ENCODE measurements around the gene DIRAS1.

DIRAS1 gene

DNA sequence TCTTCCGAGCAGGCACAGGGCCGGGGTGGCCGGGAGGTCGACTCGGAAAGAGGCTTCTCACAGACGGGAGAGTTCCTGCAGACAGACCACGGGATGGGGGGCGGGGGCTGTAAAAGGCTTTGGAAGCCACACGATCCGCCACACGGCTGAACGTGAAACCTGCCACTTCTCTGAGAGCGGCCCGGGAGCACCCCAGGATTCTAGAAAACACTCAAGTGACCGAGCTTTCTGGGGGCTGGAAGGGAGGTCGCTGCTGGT lies 34.2 kb upstream of the DIRAS1 start:
- DNase-seq (ENCODE audit: low read depth) = no peak

DNA sequence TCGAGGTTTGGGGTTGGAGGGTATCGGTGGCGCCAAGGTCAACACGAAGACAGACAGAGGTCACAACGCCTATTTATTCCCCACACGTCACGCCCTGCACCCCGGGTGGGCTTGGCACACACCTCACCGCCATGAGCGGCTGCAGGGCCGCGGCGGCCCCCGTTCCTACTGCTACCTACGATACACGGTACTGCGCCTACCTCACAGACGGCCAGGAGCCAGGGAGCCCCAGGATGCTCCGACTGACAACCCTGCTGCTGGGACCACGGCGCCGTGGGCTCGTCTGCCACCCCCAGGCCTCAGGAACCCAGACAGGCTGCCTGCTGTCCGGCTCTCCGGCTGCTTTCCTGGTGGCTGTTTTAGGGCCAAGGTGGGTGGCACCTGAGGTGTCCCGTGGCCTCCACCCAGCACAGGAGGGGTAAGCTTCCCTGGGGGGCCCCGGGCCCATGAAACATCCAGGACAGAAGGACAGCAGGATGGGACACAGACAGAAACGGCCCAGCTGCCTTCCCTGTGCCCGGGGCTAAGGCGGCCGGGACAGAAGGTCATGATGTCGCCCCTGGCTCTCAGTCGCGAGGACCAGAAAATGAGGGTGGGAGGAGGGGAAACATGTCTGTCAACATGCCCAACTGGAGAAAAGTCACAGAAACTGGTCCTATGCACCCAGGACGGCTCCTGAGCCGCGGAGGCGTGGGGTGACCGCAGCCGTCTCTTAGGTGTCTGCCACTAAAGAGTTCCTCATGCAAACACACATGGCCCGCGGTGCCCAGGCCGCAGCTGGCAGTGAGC lies 33.7 kb upstream of the DIRAS1 start:
- no peak for DNase-seq (ENCODE audit: low read depth)

DNA sequence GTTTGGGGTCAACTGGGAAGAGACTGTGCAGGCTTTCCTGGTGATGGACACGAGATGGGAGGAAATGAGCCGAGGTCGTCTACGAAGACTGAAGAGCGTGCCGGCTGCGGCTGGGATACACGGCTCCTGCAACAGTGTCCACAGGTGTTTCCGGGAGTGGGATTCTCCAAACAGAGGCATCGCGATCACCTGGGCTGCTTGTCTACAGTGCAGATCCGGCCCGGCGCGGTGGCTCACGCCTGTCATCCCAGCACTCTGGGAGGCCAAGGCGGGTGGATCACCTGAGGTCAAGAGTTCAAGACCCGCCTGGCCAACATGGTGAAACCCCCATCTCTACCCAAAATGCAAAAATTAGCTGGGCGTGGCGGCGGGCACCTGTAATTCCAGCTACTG lies 30.3 kb upstream of the DIRAS1 start:
- no peak for DNase-seq (ENCODE audit: low read depth)

DNA sequence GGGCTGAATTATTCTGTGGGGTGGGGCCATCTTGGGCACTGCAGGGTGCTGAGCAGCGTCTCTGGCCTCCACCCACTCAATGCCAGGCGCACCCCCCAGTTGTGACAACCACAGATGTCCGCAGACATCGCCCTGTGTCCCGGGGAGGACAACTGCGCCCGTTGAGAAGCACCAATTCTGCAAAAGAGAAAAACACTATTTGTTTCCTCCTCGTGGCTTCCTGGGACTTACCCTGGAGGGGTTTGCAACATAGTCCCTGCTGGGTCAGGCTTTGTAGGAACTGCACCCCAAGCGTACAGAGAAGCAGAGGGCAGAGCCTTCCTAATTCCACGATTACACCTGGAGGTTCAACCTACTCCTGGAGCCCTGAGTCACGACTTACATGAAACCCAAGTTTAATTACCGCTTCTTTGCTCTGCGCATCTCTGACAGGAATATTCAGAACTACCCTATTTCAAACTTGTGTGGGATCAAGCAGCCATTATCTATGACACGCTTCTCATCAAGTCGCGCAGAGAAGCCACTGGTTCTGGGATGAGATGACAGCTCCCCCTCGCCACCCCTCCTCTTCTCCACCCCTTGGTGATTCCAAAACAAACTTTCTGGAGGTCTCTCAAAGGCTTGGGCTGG lies 29.8 kb upstream of the DIRAS1 start:
- no peak for DNase-seq (ENCODE audit: low read depth)

DNA sequence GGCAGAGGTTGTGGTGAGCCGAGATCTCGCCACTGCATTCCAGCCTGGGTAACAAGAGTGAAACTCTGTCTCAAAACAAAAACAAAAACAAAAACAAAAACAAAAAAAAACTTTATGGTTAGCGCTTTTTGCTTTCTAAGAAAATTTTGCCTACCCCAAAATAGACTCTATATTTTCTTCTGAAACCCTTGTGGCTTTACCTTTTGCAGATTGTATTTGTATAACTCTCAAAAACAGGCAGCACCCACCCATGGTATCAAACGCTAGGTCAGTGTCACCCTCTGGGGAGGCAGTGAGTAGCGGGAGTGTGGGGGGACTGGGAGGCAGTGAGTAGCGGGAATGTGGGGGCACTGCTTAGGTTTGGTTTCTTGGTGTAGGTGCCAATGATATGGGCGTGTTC lies 26.2 kb upstream of the DIRAS1 start:
- DNase-seq (ENCODE audit: low read depth) = no peak

DNA sequence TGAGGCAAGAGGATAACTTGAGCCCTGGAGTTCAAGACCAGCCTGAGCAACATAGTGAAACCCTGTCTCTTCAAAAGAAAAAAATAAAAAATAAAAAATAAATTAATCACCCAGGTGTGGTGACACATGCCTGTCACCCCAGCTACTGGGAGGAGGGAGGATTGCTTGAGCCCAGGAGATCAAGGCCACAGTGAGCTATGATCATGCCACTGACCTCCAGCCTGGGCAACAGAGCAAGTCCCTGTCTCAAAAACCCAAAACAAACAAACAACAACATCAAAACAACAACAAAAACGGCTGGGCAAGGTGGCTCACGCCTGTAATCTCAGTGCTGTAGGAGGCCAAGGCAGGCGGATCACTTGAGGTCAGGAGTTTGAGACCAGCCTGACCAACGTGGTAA lies 22.9 kb upstream of the DIRAS1 start:
- no peak for DNase-seq (ENCODE audit: low read depth)

DNA sequence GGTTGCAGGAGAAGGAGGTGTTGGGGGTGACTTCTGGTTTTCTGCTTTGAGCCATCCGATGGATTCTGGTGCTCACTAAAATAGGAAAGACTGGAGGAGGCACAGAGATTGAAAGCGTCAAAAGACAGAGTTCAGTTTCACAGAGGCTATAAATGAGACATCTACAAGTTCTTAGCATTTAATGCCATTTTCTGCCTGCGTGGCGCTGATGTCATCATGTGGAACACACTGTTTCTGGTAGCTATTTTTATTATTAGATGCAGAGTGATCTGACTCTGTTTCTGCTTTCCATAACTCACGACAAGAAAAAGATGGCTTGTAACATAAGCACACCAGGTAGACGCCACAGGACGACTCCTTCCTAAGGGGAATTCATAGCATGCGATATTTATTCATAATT lies 21.9 kb upstream of the DIRAS1 start:
- DNase-seq (ENCODE audit: low read depth) = no peak

DNA sequence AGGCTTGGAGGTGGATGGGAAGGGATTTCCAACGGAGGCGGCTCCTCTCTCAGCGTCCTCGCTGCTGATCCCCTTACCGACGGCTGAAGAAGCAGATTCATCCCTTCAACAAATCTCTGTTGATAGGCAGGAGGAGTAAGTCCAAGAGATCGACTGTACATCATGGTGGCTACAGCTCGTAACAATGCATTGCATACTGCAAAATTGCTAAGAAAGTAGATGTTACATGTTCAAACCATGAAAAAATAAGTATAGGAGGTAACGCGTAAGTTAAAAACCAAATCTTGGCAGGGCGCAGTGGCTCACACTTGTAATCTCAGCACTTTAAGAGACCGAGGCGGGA lies 19.1 kb upstream of the DIRAS1 start:
- no peak for DNase-seq (ENCODE audit: low read depth)

DNA sequence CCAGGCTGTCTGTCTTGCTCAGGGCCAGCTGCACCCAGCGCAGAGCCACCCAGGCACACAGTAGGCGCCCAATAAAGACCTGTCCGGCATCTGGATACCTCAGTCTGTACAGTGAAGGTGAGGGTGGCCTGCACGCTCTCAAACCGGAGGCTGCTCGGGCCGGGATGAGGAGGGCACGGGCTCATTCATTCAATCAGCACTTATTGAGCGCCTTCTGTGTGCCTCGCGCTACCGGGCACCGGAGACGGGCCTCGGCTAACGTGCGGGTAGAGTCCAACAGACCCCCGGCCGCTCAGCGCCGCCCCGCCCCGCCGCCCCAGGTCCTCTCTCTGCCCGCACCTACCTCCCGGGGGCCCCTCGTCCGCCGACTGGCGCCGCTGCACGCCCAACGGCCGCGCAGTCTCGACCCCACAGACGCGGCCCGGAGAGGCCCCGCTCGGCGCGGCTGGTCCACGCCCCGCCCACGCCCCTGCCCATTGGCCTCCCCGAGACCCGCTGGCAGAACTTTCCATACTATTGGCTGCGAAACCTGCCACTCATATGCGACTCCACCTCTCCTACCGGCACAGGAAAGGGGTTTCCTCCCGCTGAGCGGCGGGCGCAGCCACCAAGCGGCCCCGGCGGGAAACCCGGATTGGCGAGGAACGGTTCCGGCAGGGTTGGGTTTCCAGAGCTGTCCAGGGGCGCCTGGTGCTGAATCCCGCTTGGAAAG lies 18.6 kb upstream of the DIRAS1 start, which contains the start of gene SLC39A3:
TSS of gene SLC39A3 (minus strand) at position 416 of the 712 bp plus-strand sequence. CDS start 2,760 bp downstream, outside the sequence.
- peak; percentile 99 for DNase-seq (ENCODE audit: low read depth)

DNA sequence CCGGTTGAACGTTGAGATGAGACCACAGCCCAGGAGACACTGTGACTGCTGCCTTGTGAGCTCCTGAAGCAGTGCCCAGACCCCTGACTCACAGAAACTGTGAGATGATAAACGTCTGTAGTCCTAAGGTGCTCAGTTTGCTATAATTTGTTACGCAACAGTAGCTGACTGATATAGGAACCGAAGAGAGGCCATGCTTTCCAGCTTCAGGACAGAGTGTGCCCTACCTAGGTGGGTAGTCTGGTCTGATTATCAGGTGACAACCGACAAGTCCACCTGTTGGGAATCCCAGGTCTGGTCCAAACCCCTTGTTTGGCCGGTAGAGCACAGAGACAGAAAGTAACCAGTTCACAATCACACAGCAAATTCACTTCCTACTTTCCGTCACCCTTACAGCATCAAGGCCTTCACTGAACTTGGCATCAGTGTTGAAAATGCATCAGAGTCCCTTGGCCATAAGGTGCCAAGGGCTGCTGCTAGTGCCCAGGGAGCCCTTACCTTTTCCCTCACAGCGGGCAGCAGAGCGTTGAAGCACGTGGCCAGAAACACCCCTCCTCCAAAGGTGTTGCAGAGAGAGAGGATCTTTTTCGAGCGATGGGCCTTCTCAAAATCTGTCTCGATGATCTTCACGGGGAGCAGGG lies 15.5 kb upstream of the DIRAS1 start:
- no peak for DNase-seq (ENCODE audit: low read depth)

DNA sequence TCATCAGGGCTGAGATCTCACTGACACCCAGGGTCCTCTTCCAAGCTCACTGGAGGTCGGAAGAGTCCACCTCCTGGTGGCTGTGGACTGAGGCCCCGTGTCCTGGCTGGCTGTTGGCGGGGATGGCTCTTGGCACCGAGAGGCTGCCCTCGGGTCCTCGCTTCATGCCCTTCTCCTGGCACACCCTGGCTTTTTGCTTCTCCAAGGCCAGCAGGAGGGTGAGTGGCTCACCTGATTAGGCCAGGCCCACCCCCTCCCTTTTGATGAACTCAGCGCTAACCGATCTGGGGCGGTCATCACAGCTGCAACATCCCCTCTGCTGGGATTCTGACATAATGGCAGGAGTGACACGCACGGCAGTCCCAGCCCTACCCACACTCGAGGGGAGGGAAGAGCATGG lies 14.2 kb upstream of the DIRAS1 start:
- no peak for DNase-seq (ENCODE audit: low read depth)

DNA sequence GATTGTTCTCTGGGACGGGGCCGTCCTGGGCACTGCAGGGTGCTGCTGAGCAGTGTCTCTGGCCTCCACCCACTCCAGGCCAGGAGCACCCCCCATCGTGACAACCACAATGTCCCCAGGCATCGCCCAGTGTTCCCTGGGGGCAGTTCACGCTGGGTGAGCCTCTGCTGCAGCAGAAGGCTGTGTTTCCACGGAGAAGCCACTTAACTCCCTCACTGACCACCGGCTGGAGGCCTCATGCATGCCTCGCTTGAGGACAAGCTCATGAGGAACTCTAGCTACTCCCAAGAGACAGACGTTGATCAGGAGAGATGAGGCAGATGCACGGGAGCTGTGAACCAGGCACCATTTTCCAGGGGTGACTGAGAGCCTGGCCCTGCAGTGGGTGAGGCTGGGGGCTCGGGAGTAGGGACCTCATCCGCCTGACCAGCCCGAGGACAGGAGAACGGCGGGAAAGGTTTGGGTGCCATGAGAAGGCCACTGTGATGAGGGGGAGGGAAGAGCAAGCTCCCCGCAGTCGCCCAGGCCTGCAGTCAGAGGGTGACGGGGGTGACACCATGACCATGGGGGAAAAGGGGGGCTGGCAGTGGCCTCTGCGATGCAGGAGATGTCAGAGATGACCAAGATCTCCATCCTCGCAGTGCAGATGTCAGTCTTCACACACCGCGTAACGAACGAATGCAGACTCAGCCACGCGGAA lies 13.6 kb upstream of the DIRAS1 start:
- DNase-seq (ENCODE audit: low read depth) = no peak

DNA sequence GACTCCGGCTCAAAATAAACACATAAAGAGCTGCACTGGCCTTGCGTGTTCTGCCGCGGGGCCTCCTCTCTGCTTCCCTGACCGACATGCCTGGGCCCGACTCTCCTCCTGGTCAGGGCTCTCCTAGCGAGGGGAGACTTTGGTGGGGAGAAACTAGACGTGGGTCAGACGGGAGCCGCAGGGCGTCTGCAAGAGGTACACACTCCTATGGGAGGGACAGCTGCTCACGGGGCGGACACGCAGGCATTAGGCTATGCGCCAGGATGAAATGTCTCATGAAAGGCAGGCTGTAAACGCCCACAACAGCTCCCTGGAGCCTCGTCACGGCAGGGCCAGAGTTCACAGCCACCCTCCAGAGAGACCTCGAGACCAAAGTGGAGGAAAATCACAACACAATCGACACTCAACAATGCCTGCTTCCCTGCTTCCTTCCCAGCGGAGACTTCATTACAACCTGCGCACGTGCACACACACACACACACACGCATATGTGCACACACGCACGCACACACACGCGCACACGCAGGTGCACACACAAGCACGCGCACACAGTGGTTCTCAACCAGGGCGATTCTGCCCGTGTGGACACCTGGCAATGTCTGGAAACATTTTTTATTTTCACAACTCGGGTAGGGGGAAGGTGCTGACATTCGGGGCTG lies 12.9 kb upstream of the DIRAS1 start:
- no peak for DNase-seq (ENCODE audit: low read depth)

DNA sequence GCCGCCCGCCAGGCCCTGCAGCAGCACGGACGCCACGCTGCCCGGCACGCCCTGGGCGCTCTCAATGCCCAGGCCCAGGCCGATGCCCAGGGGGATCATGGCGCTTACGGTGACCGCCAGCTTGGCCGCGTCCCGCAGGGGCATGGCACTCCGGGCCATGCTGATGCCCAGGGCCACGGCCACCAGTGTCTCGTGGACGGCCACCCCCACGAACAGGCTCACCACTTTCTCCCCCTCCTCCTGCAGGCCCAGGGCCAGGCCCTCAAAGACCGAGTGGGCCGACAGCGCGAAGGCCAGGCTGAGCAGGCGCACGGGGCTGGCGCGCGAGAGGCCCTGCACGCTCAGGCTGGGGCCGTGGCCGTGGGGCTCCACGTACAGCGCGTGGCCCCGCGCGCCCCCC lies 11.7 kb upstream of the DIRAS1 start:
- DNase-seq (ENCODE audit: low read depth) = no peak

DNA sequence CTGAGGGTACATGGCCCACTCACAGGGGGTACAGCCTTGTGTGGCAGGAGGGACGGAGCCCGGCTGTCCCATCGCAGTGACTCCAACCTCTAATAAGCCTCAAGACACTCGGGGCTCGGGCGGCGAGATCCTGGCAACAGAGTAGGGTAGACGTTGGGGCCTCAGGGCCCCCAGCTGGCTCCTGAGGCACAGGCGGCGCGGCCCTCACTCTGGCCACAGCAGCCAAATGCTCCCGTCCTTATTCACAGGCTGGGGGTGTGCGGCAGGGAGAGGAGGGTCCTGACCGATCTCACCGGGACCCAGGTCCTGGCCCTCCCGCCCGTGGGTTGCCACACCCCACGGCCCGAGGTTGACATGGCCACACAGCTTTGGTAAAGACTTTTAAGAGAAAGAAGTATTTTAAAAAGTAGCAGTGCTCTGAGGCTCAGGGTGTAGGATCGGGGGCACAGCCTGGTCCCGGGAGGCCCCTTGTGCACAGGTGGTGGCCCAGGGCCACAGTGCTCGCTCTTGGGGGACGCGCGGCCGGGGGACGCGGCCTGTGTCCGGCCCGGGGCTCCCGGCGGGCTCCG lies 11.1 kb upstream of the DIRAS1 start:
- no peak for DNase-seq (ENCODE audit: low read depth)

DNA sequence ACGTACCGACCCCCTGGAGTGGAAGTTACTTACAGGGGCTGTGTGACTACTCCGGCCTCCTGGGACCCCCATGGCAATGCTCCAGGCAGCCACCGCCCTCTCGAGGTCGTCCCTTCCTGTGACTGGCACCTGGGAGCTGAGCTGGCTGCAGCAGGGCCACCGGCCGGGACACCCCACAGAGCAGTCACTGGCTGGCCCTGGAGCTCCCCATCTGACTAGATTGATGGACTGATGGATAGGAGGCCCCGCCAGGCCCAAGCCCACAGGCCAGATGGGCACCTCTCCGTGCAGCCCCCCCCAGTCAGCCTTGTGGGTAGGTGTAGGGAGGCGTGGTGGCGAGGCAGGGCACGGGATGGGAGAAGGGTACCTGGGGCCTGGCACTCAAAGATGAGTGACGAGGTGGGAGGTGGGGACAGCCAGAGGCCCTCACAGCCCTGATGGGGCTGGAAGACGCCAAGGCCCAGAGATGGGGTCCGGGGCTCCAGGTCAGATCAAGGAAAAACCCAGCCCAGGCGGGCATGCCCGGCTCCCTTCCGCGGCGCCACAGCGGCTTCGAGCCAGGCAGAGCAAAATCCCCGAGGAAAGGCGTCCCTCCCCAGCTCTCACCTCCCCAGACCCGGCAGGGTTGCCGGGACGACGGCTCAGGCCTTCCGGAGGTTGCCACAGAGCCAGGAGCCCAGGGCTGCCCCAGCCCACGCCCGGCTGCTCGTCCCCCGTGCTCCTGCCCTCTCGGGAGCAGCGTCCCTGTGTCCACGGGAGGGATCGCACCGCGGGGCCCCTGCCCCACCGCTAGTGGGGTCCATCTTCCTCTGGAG lies 10.2 kb upstream of the DIRAS1 start:
- DNase-seq (ENCODE audit: low read depth) = no peak

DNA sequence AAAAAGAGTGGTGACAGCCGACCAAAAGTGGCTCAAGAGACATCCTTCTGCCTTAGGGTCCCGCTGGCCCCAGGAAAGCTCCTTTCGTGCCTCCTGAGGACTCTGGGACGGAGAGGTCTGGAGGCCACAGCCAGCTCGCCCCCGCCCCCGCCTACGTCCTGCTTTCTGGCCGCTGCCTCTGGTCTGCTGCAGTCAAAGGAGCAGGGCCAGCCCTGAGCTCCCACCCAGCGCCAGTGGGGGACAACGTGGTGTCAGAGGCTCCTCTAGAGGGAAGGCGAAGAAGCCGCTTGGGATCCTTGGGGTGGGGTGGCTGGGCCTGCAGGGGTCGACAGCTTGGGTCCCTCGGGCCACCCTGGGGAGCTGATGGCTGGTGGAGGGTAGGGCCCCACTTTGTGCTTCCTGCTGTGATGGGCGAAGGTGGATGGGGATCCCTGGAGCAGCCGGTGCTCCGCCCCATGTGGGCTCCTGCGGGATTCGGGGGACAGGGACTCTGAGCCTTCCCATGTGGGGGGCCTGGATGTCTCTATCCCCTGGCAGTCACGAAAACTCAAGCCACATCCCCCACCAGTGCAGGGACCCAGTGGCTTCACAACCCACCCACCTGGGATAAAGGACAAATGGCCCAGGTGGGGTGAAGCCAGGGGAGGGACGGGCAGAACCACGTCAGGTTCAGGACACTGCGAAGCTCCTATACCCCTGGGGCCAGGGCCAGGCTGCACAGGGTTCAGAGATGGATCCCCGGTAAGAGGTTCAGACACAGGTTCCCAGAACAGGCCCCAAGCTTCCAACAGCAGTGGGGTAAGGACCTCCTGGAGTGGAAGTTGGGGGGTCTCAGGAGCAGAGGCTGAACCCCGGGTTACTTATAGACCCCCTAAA lies 9.0 kb upstream of the DIRAS1 start:
- no peak for DNase-seq (ENCODE audit: low read depth)

DNA sequence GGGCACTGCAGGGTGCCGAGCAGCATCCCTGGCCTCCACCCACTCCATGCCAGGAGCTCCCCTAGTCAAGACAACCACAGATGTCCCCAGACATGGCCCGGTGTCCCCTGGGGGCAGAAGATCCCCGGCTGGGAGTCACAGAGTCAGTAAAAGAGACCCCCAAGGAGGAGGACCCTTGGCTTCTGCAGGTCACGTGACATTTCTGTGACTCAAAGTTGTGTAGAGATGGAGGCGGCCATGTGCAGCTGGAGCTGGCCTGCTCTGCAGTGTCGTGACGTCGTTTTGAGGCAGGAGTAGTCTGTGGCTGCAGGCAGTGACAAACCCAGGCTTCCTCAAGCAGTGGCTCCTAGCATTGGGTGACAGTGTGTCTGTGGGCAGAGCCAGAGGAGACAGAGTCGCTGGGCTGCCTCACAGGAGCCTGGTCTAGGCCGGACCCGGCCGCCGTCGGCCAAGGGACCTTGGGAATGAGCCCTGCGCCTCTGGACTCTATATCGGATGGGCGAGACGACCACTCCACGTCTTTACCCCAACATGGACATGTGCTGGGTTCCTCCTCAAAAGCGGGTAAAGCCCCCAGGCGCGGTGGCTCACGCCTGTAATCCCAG lies 7.7 kb upstream of the DIRAS1 start:
- no peak for DNase-seq (ENCODE audit: low read depth)

DNA sequence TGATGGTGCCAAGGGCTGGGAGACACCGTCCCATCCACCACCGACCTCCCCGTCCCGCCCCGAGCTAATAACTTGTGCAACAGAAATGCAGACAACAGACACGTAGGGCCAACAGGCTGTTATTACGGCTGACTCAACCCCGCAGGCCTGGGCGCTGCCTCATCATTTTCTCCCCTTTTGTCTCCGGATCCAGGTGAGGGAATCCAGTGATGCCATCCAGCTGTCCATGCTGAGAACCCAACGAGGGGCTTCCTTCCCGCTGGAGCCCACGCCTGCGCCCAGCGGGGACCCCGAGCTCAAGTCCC lies 6.4 kb upstream of the DIRAS1 start:
- no peak for DNase-seq (ENCODE audit: low read depth)

Data from activated T-cell treated with anti-CD3 and anti-CD28 coated beads for 1 hour (primary cell).